Measurements from ENCODE around the gene DDX54.
"Not testable (repeated sequence)": the region's sequence is repeated elsewhere in the genome, so short reads cannot be mapped to it uniquely, and the experiment has no call there.

DDX54 gene

DNA sequence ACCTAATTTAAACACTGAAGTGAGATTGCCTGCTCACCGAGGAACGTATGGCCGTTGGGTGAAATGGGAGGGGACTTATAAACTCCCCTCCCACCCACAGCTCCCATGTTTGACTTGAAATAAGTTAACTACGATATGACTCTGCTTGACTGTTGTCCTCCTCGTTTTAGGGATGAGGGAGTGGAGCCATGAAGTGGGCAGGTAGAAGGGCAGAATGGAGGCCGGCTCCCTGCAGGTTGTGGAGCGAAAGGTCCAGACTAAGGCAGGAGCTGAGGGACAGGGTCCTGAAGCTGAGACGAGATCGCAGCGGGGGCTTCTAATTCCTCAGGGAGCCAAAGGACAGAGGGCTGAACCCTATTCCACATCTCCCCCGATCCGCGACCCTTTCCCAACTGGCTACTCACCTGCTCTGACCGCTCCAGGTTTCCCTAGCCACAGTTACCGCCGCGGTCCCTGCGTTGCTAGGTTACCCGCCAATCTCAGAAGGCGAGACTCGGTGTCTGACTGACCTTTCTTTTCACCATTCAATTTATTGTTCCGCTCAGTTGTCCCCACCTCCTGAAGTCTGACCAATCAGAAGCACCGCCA is 35.4 kb upstream of the DDX54 start:
- DNase-seq (ENCODE audit: insufficient read length, low spot score): no peak
- no peak for FAIRE-seq

DNA sequence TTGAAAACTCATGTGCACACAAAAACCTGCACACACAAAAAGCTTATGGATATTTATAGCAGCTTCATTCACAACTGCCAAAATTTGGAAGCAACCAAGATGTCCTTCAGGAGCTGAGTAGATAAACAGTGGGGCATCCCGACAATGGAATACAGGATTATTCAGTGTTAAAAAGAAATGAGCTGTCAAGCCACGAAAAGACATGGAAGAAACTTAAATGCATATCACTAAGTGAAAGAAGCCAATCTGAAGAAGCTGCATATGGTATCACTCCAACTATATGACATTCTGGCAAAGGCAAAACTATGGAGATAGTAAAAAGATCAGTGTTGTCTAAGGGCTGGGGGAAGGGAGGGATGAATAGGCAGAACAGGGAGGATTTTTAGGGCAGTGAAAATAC is 30.7 kb upstream of the DDX54 start:
- FAIRE-seq (no peak), DNase-seq (ENCODE audit: insufficient read length, low spot score) (no peak)

DNA sequence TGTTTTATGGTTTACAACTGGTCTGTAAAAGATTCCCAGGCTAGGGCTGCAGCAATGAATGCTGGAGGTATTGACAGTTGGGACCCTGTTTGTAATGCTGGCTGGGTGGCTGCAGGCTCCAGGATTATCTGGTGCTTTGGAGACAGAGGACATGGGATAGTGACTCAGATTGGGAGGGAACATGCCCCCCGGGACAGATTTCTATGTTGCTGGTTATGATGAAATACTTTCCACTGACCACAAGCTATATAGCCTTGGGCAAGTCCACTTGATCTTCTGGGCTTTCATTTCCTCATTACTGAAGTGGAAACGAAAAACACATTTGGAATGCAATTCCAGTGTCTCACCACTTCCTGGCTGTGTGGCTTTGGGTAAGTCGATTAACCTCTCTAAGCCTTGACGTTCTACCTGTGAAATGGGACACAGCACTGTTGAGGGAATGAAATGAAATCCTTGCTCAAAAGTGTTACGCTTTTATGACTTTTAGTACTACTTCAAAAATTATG is 29.7 kb upstream of the DDX54 start:
- peak; percentile 69 for FAIRE-seq

DNA sequence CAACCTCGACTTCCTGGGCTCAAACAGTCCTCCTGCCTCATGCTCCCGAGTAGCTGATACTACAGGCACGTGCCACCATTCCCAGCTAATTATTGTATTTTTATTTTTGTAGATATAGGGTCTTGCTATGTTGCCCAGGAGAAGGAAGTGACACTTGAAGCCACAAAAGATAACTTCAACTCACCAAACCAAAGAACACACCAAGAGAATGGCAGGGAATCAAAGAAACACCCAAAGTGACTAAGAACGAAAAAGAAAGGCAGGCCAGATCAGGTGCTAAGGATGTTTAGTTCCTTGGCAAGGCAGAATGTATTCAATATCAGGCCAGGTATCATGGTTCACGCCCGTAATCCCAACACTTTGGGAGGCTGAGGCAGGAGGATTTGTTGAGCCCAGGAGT is 25.9 kb upstream of the DDX54 start:
- FAIRE-seq: no peak

More for the DNA sequence above, 29.7 kb upstream of the DDX54 start:
- peak; percentile 86 for DNase-seq (ENCODE audit: insufficient read length, low spot score)

DNA sequence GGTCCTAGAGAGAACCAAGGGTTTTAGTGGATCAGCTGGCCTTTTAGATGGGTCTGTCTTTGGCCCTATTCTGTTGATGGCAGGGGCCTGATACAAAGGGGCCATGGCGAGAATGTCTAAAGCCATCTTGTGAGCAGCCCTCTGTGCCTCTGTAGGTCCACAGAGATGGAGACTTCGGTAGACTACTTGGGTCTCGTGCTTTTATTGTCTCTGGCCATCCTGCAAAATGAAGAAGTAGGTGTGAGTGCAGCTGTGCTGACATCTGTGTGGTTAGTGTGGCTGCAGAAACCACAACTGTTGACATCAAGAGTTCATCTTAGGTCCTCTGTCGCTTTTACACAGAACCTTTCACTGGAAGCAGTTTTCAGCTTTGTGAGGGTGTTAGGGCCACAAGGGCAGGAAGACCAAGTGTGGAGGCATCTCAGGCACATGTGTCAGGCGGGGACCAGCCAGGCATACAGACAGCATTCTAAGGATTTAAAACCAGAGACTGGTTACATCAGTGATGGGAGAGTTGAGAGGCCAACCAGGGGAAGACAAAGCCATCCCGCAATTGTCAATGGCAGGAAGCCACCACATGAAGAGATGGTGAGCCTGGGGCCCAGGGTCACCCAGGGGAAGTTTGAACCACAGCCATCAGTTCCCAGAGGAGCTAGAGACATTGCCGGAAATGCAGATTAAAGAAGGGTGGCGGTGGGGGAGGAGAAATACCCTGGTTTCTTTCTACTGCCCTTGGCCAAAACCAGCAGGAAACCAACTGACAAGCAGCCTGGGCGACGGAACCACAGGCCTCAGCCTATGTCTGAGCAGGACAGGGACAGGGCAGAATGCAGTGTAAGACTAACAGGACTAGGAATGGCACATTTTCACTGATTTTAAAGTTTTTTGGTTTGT is 23.0 kb upstream of the DDX54 start:
- DNase-seq (ENCODE audit: insufficient read length, low spot score): no peak
- no peak for FAIRE-seq

More for the DNA sequence above, 25.9 kb upstream of the DDX54 start:
- no peak for DNase-seq (ENCODE audit: insufficient read length, low spot score)

DNA sequence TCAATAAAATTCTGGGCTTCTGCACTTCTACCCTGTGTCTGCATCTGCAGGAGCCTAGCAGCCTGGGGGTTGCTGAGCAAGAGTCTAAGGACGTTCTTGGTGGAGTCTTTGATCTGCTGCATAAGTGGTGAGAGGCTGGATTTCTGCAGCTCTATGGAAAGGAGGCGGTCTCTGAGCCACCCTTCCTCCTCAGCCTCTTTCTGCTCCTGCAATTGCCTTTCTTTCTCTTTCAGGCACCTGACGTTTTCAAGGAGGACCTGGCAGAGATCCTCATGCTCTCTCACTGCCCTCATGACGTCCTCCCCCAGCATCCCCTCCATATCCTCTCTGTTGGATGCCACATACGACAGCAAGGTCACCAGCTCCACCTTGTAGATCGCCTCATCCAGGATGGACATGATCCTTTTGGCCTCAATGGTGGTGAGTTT is 22.3 kb upstream of the DDX54 start:
- no peak for DNase-seq (ENCODE audit: insufficient read length, low spot score)
- FAIRE-seq: no peak

DNA sequence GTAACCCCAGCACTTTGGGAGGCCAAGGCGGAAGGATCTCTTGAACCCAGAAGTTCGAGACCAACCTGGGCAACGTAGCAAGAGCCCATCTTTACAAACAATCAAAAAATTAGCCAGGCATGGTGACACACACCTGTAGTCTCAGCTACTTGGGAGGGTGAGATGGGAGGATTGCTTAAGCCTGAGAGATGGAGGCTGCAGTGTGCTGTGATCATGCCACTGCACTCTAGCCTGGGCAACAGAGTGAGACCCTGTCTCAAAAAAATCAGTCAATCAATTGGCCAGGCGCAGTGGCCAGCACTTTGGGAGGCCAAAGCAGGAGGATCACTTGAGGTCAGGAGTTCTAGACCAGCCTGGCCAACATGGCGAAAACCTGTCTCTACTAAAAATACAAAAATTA is 21.5 kb upstream of the DDX54 start:
- FAIRE-seq; DNase-seq (ENCODE audit: insufficient read length, low spot score): not testable (repeated sequence)

DNA sequence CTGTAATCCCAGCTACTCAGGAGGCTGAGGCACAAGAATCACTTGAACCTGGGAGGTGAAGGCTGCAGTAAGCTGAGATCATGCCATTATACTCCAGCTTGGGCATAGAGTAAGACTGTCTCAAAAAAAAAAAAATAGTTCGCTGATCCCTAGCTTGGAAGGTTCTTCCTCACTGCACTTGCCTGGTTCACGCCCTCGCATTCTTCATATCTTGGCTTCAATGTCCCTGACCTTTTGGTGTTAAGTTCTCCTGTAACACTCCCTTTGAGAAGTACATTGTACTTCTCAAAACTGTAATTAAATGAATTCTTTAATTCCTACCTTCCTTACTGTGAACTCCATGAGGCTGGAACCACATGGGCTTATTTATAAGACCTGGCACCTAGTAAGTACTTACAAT is 19.5 kb upstream of the DDX54 start:
- no peak for DNase-seq (ENCODE audit: insufficient read length, low spot score)
- no peak for FAIRE-seq

DNA sequence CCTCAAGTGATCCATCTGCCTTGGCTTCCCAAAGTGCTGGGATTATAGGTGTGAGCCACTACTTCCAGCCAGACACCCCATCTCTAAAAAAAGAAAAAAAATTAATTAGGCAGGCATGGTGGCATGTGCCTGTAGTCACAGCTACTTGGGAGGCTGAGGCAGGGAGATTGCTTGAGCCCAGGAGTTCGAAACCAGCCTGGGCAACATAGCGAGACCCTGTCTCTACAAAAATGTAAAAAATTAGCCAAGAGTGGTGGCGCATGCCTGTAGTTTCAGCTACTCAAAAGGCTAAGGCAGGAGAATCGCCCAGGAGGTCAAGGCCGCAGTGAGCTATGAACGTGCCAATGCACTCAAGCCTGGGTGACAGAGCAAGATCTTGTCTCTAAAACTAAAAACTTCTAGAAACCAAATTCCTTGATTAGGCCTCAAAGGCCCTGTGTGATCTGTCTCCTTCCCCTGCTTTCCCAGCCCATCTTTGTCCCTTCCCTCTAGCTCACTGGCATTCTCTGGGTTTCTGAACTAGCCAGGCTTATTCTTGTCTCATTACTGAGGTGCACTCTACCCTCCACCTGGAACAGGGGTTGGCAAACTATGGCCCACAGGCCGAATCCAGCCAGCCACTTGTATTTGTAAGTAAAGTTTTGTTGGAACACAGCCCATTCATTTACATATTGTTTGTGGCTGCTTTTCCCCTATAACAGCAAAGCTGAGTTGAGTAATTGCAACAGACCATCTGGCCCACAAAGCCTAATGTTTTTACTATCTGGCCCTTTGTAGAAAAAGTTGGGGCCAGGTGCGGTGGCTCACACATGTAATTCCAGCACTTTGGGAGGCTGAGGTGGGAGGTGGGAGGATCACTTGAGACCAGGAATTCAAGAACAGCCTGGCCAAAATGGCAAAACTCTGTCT is 18.8 kb upstream of the DDX54 start:
- FAIRE-seq: no peak
- no peak for DNase-seq (ENCODE audit: insufficient read length, low spot score)

DNA sequence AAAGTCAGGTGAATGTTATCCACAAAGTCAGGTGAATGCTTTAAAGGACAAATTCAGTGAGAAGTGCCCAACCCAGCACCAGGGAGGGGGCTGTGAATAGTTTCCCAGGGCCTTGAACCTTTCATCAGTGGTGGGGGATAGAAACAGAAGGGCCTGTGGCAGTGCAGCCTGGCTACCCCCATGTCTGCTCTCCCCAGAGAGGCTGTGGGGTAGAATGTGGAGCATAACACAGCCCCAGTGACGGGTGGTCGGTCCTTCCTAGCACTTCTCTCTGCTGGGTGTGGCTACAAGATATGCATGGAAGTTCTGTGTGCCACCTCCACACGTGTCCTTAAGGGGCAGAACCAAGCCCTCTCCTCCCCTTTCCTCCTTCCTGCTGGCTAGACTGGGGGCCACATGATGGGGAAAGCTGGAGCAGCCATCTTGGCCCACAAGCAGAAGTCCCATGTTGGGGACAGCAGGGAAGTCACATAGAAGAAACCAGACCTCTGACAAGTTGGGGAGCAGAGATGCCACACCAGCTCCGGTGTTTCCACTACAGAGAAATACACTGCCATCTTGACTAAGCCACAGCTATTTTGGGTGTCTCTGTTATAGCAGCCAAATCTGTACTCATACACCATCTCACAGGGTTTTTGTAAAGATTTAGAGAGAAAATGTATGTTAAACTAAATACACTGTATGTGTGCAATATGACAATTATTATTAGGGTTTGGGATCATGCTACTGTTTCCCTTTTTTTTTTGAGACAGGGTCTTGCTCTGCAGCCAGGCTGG is 17.2 kb upstream of the DDX54 start:
- DNase-seq (ENCODE audit: insufficient read length, low spot score) (no peak), FAIRE-seq (no peak)

DNA sequence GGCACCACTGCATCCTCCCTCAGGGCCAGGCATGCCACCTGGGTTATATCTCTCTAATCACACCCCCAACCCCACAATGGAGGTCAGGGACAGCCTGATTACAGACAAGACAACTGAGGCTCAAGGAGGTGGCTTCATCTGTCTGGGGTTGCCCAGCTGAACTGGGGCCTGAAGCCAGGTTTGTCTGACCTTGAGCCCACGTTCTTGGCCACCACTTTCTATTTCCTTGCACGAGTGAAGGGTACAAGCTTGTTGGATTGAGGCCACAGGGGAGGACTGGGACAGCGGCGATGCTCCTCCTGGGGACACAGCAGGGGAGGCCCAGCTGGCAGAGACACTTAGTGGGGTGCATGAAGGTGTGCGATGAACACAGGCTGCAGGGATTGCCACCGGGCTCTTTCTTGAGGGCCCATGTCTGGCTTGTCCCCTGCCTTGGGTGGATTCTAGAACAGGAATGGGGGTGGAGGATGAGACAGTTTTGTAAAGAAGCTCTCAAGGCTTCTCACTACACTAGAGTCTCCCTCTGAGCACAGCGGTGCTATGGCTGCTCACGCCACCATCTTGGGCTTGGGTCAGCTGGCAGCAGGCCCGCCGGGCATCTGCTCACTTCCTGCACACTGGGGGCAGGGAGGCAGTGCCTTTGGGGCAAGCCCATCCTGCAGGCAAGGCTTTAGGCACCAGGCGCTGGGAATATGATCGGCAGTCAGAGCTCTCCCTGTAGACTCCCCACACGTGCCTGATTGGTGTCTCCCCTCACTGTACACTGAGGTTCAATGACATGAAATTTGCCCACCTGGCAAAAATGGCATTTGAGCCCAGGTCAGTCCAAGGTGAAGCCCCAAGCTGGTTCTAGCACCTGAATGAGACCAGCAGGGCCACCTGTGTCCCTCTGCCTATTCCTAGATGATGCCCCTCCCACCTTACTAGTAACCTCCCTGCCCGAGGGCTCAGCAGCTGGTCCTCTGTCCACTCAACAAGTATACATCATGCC is 16.2 kb upstream of the DDX54 start:
- DNase-seq (ENCODE audit: insufficient read length, low spot score): no peak
- FAIRE-seq: peak; percentile 33

DNA sequence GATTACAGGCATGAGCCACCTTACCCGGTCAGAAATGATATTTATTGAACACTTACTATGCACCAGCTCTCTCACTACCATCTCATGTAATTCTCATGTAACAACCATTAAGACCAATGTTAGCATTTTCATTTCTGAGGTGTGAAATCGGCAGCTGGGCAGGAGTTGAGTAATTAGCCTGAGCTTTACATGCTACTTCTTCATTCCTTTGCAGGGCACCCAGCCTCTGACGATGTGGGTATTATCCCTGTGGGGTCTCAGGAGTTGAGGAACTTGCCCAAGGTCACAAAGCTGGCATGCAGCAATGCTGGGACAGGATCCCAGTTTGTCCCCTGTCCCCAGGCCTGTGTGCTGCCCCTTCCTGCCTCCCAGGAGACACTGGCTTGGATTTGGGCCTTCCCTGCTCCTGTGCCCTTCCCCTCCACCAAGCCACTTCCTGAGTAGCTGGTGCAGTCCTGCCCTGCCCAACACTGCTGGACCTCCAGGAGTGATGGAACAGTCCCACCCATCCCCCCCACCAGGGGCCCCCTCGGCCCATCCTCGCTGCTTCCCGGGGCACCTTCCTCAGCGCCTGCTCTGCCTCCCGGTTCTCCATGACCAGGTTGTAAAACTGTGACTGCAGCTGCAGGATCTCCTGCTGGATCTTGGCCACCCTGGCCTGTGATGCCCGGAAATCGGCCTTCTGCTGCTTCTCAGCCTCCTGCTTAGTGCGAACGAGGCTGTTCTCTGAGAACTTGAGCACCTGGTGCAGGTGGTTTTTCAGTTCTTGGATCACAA is 14.9 kb upstream of the DDX54 start:
- FAIRE-seq: no peak
- no peak for DNase-seq (ENCODE audit: insufficient read length, low spot score)

DNA sequence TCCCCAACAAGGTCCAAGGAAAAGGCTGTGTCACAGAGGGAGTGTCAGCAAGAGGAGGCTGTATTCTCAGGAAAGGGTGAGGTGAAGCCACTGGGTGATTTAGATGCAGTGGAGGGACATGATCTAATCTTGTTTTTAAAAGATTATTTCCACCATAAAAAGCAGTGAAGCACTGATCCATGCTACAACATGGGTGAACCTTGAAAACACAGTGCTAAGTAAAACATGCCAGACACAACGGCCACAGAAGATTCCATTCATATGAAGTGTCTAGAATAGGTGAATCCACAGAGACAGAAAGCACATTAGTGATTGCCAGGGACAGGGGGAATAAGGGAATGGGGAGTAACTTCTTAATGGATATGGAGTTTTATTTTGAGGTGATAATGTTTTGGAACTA is 13.0 kb upstream of the DDX54 start:
- FAIRE-seq (no peak), DNase-seq (ENCODE audit: insufficient read length, low spot score) (no peak)

DNA sequence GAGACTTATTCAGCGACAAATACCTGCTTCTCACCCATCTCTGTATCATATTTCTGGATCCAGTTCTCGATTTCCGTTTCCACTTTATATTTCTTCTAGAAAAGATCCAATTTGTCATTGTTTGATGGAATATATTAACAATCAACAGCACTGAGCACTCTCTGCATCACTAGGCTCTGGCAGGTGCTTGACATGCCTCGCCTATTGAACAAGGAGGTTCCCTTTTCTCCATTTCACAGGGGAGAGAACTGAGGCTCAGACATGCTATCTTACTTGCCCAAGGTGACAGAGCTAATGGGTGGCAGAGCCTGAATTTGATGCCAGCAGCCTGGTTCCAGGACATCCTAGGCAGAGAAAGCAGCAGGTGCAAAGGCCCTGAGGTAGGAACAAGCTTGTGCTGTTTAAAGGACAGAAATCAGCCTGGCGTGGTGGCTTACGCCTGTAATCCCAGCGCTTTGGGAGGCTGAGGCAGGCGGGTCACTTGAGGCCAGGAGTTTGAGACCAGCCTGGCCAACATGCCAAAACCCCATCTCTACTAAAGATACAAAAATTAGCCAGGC is 12.3 kb upstream of the DDX54 start:
- FAIRE-seq (no peak), DNase-seq (ENCODE audit: insufficient read length, low spot score) (no peak)

DNA sequence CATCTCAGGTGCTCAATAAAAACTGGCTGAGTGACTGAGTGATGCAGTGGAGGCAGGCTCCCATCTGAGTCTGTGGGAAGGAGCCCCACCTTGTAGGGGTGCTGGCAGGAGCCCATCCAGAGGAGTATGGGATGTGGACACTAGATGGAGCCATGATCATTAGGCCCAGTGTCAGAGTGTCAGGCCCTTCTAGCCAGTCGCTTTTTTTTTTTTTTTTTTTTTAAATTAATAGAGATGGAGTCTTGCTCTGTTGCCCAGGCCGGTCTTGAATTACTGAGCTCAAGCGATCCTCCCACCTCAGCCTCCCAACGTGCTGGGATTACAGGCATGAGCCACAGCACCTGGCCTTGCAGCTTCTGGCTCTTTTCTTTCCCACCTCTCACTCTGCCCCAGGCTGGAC is 11.7 kb upstream of the DDX54 start:
- no peak for FAIRE-seq
- peak; percentile 80 for DNase-seq (ENCODE audit: insufficient read length, low spot score)

DNA sequence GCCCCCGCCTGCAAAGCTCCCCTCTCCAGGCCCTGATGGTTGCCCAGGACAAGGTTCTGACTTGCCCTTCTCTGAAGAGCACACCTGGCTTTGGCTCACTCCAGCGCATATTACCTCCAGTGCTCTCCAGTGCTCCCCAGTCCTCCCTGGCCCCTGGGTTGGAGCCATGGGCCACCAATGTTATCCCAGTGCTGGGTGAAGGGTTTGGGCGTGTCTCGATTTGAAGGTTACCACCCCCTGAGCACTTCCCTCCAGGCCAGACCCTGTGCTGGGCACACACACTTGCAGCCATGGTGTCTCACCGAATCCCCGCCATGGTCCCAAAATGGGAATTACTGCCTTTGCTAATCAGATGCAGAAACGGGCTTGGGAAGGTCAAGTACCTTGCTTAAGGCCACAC is 11.3 kb upstream of the DDX54 start:
- DNase-seq (ENCODE audit: insufficient read length, low spot score) (no peak), FAIRE-seq (no peak)

DNA sequence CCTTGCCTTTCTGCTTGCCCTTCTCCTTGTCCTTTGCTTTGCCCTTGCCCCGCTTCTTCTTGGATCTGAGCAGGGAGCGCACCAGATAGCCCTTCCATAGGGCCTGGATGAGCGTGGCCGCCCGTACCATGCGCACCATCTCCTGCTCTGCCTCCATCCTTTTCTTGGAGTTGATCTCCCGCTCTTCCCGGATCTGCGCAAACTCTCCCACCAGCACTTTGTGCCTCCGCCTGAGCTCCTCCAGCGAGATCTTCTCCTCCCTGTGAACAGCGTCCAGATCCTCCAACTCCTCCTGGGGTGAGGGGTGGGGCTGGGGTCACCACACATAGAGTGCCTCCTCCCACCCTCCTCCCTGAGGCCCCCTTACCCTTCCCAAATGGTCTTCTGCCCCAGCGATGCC is 10.3 kb upstream of the DDX54 start:
- no peak for FAIRE-seq

DNA sequence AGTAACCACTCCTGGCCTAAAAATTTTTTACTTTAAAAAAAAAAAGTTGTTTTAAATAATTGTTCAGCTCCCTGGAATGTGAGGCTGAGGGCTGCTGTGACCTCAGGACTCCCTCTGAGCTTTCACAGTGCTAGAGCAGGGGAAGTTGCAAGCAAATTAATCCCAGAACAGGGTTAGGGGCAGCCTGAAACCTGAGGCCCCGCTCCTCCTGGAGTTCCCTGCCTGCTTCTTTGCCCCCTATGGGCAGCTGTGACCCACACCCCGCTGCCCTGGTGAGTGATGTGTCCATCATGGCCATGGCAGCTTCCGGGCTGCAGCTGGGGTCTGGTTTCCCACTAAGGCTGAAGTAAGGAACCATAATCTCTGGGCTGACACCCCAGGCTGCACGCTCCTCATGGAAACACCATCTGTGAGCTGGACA is 9.7 kb upstream of the DDX54 start:
- DNase-seq (ENCODE audit: insufficient read length, low spot score): peak; percentile 45

More for the DNA sequence above, 10.3 kb upstream of the DDX54 start:
- no peak for DNase-seq (ENCODE audit: insufficient read length, low spot score)

More for the DNA sequence above, 9.7 kb upstream of the DDX54 start:
- FAIRE-seq: peak; percentile 69
